ENCODE measurements around the gene IER2.
"Not testable (repeated sequence)": the region's sequence is repeated elsewhere in the genome, so short reads cannot be mapped to it uniquely, and the experiment has no call there.

Gene IER2

GRCh38 chr19:13165162-13165997 lies 15.2 kb downstream of the IER2 start:
- DNase-seq, result no peak

- not testable (repeated sequence) for DNase-seq
These were observed 15.9 kb downstream of the IER2 start for GRCh38 chr19:13166151-13166550.

GRCh38 chr19:13169769-13170168 lies 19.6 kb downstream of the IER2 start:
- DNase-seq, result no peak

GRCh38 chr19:13171146-13171545 lies 20.9 kb downstream of the IER2 start:
- DNase-seq, result no peak

GRCh38 chr19:13172346-13173138 lies 22.3 kb downstream of the IER2 start:
- DNase-seq, result peak; percentile 28 to 79

- DNase-seq, result no peak
These were observed 23.0 kb downstream of the IER2 start for GRCh38 chr19:13173139-13173737.

GRCh38 chr19:13176345-13176744 lies 26.1 kb downstream of the IER2 start:
- DNase-seq, result peak in 1 of 2 experiments; percentile 47

GRCh38 chr19:13177584-13177983 lies 27.4 kb downstream of the IER2 start:
- DNase-seq, result not testable (repeated sequence)

- DNase-seq, result not testable (repeated sequence)
These were observed 28.1 kb downstream of the IER2 start for GRCh38 chr19:13178291-13178690.

- peak; percentile 30 to 71 for DNase-seq
These were observed 31.7 kb downstream of the IER2 start for GRCh38 chr19:13181747-13182388.

- not testable (repeated sequence) for DNase-seq
These were observed 34.7 kb downstream of the IER2 start for GRCh38 chr19:13184926-13185325.

GRCh38 chr19:13185763-13186657 lies 35.8 kb downstream of the IER2 start:
- DNase-seq, result not testable (repeated sequence)

GRCh38 chr19:13186688-13187087 lies 36.5 kb downstream of the IER2 start:
- DNase-seq, result not testable (repeated sequence)

GRCh38 chr19:13187419-13187818 lies 37.2 kb downstream of the IER2 start:
- no peak for DNase-seq

- no peak for DNase-seq
These were observed 39.4 kb downstream of the IER2 start for GRCh38 chr19:13189600-13189999.

GRCh38 chr19:13190781-13191540 lies 40.8 kb downstream of the IER2 start:
- DNase-seq, result no peak

GRCh38 chr19:13195678-13196077 lies 45.5 kb downstream of the IER2 start:
- no peak for DNase-seq

- no peak for DNase-seq
These were observed 48.4 kb downstream of the IER2 start for GRCh38 chr19:13198634-13199033.

GRCh38 chr19:13202112-13202511 lies 51.9 kb downstream of the IER2 start:
- DNase-seq, result not testable (repeated sequence)
